Measurements from ENCODE around the gene OSTF1.

The OSTF1 gene

GRCh38 chr9:75167281-75167680, 79.0 kb downstream of the OSTF1 start:
- DNase-seq (ENCODE audit: low read depth), result no peak

DNA sequence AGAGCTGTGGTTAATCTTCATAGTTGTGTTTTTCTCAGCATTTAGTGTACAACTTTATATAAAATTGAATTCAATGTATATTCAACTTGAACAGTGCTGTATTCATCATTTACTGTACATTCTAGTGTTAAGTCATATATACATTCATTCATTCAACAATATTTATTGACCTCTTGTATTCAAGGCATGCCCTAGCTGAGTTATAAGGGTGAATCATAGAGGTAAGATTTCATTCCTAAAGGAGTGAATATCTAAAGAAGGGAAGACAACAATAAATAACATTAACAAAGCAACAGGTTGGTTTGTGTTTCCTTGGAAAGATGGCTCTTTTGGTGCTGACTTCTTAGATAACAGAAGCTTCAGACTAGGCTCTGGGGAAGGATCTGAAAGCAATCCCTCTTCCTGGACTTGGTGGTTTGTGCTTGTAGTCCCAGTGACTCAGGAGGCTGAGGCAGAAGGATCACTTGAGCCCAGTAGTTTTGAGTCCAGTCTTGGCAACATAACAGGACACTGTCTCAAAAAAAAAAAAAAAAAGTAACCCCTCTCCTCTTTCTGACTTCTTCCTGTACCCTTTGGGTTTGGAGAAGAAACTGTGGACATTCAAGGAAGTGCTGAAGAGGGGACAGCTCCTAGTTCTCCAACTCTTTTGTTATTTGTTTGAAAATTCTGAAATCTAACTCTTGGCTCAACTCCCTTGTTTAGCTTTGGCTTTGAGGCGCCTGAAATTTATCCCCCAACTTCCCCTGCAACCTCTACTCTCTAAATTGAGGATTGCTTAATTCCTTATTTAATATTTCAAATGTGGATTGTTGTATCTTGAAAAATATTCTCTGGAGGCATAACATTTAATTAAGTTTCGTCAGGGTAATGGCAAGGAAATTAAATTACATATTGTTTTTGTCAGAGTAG, 80.2 kb downstream of the OSTF1 start:
- DNase-seq (ENCODE audit: low read depth), result no peak

GRCh38 chr9:75169623-75170022, 81.3 kb downstream of the OSTF1 start:
- no peak for DNase-seq (ENCODE audit: low read depth)

DNA sequence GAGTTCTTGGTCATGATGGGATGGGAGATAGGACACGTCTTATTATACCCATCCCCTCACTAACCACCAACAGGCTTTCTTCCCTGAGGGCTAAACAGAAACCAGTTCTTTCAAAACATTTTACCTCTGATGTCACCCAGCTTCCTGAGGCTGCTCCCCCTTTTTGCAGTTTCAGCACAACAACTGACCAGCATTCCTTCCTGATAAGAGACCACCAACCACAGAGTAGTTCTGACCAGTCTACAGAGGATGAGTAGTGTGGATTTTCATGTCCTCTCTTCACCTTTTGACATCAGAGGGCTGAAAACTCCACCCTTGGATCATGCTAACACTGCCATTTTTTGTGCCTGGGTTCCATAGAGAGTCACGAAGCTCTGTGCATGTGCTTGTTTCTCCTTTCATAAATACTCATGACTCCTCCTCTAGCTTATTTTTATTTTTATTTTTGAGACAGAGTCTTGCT, 82.6 kb downstream of the OSTF1 start:
- DNase-seq (ENCODE audit: low read depth), result no peak

- no peak for DNase-seq (ENCODE audit: low read depth)
Measured at GRCh38 chr9:75175395-75175794, 87.1 kb downstream of the OSTF1 start.

GRCh38 chr9:75176037-75176436, 87.7 kb downstream of the OSTF1 start:
- no peak for DNase-seq (ENCODE audit: low read depth)

DNA sequence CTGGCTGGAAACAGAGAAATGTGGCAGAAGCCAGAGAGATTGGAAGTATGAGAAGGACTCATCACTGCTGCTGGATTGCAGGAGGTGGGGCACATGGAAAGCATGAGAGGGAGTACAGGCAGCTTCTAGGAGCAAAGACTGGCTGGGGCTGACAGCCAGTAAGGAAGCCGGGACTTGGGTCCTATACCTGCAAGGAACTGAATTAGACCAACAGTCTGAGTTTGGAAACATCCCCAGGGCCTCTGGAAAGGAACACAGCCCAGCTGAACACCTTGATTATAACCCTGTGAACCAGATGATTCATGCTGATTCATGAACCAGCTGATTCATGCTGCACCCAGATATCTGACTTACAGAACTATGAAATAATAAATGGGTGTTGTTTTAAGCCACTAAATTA, 93.4 kb downstream of the OSTF1 start:
- no peak for DNase-seq (ENCODE audit: low read depth)

DNA sequence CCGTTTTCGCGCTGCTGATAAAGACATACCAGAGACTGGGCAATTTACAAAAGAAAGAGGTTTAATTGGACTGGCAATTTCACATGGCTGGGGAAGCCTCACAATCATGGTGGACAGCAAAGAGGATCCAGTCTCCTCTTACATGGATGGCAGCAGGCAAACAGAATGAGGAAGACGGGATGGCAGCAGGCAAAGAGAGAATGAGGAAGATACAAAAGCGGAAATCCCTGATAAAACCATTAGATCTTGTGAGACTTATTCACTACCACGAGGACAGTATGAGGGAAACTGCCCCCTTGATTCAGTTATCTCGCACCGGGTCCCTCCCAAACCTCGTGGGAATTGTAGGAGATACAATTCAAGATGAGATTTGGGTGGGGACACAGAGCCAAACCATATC, 95.0 kb downstream of the OSTF1 start:
- no peak for DNase-seq (ENCODE audit: low read depth)

DNA sequence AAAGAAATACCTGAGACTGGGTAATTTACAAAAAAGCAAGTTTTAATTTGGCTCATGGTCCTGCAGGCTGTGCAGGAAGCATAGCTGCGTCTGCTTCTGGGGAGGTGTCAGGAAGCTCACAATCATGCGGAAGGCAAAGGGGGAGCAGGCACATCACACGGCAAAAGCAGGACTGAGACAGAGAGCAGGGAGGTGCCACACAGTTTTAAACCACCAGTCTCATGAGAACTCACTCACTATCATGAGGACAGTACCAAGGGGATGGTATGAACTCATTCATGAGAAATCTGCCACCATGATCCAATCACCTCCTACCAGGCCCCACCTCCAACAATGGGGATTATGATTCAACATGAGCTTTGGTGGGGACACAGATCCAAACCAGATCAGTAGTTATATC, 96.2 kb downstream of the OSTF1 start:
- DNase-seq (ENCODE audit: low read depth), result no peak

- peak; percentile 10 for DNase-seq (ENCODE audit: low read depth)
Measured at GRCh38 chr9:75185585-75186170, 97.4 kb downstream of the OSTF1 start.

- DNase-seq (ENCODE audit: low read depth), result no peak
Measured at GRCh38 chr9:75186767-75187380, 98.6 kb downstream of the OSTF1 start.

GRCh38 chr9:75188756-75189155, 100.4 kb downstream of the OSTF1 start:
- no peak for DNase-seq (ENCODE audit: low read depth)

- no peak for DNase-seq (ENCODE audit: low read depth)
Measured at GRCh38 chr9:75190762-75191161, 102.4 kb downstream of the OSTF1 start.

Measured in activated T-helper 1 cell treated with Interleukin-2 at 50 U/mL for 16 hours (primary cell).